Sigmoid colon (tissue), 7 donors: ENCODE data around the gene PPP2R5E. TPM values are rescaled to one million over a fixed set of nuclear protein-coding genes. Genes with fewer than 3 reads are reported as not detected.
A peak's percentile ranks its signal among the peaks of the same experiment; 100 is the strongest.

Experiments
- DNase-seq: peaks from one replicate; pipeline ENCODE4 v3.0.0-alpha.2; 2019
- H3K27ac ChIP-seq, 4 donors: fragments of 200-600 bp; sonication (generic); one replicate each; pipeline ENCODE4 v1.5.1; 2016 to 2019; ENCODE audit warnings: mild to moderate bottlenecking in 1 of 4
- H3K27me3 ChIP-seq, 3 donors: fragments of 200-600 bp; sonication (generic); one replicate each; pipeline ENCODE4 v1.5.1; 2019; ENCODE audit warnings: mild to moderate bottlenecking in 1 of 3
- H3K36me3 ChIP-seq, 4 donors: fragments of 200-600 bp; sonication (generic); one replicate each; pipeline ENCODE4 v1.5.1; 2016 to 2019
- H3K4me1 ChIP-seq, 4 donors: fragments of 200-600 bp; sonication (generic); one replicate each; pipeline ENCODE4 v1.5.1; 2017 to 2019
- H3K4me3 ChIP-seq, 4 donors: fragments of 200-600 bp; sonication (generic); one replicate each; pipeline ENCODE4 v1.5.1; 2017 to 2019; ENCODE audit warnings: mild to moderate bottlenecking in 2 of 4, moderate library complexity in 1 of 4
- H3K9me3 ChIP-seq, 4 donors: fragments of 200-600 bp in 3 of 4; sonication (generic) in 3 of 4; one replicate each; pipeline versions ENCODE4 v1.5.1 to v1.6.1; 2013 to 2019
- CTCF ChIP-seq, 4 experiments: fragments of 450-650 bp in 3 of 4; fragments of 200-600 bp in 1 of 4; IDR thresholded peaks; one replicate each; pipeline ENCODE4 v1.5.1; 2016 to 2019; ENCODE audit warnings: antibody characterized with exemption in 4 of 4, mild to moderate bottlenecking in 3 of 4, moderate library complexity in 2 of 4
- EP300 ChIP-seq, 4 donors: sonication (generic); formaldehyde crosslinking; IDR thresholded peaks; one replicate each; pipeline ENCODE4 v1.6.1; 2017; ENCODE audit warnings: antibody characterized with exemption in 4 of 4
- POLR2A ChIP-seq, 2 donors: fragments of 450-650 bp; IDR thresholded peaks; one replicate each; pipeline ENCODE4 v1.6.1; 2016; ENCODE audit warnings: antibody characterized with exemption in 2 of 2, mild to moderate bottlenecking in 2 of 2, moderate library complexity in 2 of 2
- POLR2AphosphoS5 ChIP-seq, 4 donors: sonication (generic); formaldehyde crosslinking; IDR thresholded peaks; one replicate each; pipeline ENCODE4 v1.6.1; 2017; ENCODE audit warnings: antibody characterized with exemption in 4 of 4
- WGBS, 2 donors: extraction: QIAGEN DNeasy Blood & Tissue Kit; methylation state at CpG; one replicate each; pipeline ENCODE4 v1.1.7; 2013; 5-methylcytosine and 5-hydroxymethylcytosine counted together
- intact Hi-C: fragments of 100-400 bp; cut with DNase I; formaldehyde crosslinking; loops from one replicate; pipeline ENCODE4 v1.15.1; 2023
- polyA plus RNA-seq, 3 donors: library from polyadenylated mRNA; stranded (reverse); fragments of 200-250 nt; gene quantifications; one replicate each; pipeline ENCODE4 v1.2.3, GENCODE V29; 2013
- total RNA-seq, 4 donors: library from RNA; depleted of rRNA; stranded (reverse); fragments of >200 nt; gene quantifications; one replicate each; pipeline ENCODE4 v1.1.0, GENCODE V29; 2016
- donor health status: healthy with polysubstance abuse.
- donor health status: Bipolar disorder and iron deficiency.
- donor health status: healthy.

PPP2R5E gene
- total and polyA plus RNA-seq, 7 donors, result 10.8 to 28.9 (median 23.7) TPM

- peaks cover 0 to 55% (median 43%) of the 10 kb centered on the region in 4 donors for H3K4me1 ChIP-seq
- no peak overlapping the region for H3K27ac ChIP-seq
- H3K36me3 ChIP-seq, result no peaks in the 10 kb centered on the region
- intact Hi-C loops, result loop anchor here (5.0 kb wide), 2 partner anchors 37 to 87 kb away; partner anchors contain the start of gene PPP2R5E
- H3K9me3 ChIP-seq, result no peaks in the 10 kb centered on the region
- H3K4me3 ChIP-seq, result no peak overlapping the region
- TF ChIP-seq CTCF (IDR thresholded peaks at IDR 0.05), result no peak
- TF ChIP-seq POLR2AphosphoS5 (IDR thresholded peaks at IDR 0.05), result no peak
- no peak for TF ChIP-seq EP300 (IDR thresholded peaks at IDR 0.05)
- TF ChIP-seq POLR2A (IDR thresholded peaks at IDR 0.05), result no peak
- DNase-seq, result no peak
- H3K27me3 ChIP-seq, result no peaks in the 10 kb centered on the region
- 82 to 92% methylated on average over 2 of the region's 2 CpGs for WGBS, 2 donors
Measured at GRCh38 chr14:63454863-63455622, 88.1 kb downstream of the PPP2R5E start.

DNA sequence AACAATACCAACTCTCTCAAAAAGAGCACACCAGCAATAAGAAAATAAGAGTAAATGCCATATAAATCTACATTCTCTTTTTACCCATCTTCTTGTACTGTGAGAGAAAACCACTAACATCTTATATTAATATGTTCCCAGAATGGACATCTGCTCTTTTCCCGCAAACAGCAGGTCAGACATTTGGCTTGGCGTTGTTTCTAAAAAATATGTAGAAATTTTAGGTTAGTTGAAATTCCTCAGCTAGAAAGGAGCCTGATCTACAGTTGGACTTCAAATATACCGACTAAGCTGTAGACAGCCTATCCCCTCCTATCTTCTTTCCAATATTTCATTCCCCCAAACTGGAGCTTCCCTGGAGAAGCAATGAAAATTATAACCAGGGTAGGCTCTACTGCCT lies 88.7 kb downstream of the PPP2R5E start:
- Histone ChIP-seq H3K9me3 (no peaks in the 10 kb centered on the region), H3K27me3 (no peaks in the 10 kb centered on the region), H3K4me3 (no peak overlapping the region), H3K27ac (no peak overlapping the region), H3K4me1 (peaks cover 0 to 53% (median 38%) of the 10 kb centered on the region in 4 donors), H3K36me3 (no peaks in the 10 kb centered on the region)
- 96 to 97% methylated on average over 3 of the region's 3 CpGs for WGBS, 2 donors
- intact Hi-C loops, result loop anchor here (5.0 kb wide), 2 partner anchors 38 to 88 kb away; partner anchors contain the start of gene PPP2R5E
- DNase-seq, result no peak
- TF ChIP-seq POLR2AphosphoS5 (IDR thresholded peaks at IDR 0.05), result no peak
- no peak for TF ChIP-seq CTCF (IDR thresholded peaks at IDR 0.05)
- no peak for TF ChIP-seq EP300 (IDR thresholded peaks at IDR 0.05)
- no peak for TF ChIP-seq POLR2A (IDR thresholded peaks at IDR 0.05)

DNA sequence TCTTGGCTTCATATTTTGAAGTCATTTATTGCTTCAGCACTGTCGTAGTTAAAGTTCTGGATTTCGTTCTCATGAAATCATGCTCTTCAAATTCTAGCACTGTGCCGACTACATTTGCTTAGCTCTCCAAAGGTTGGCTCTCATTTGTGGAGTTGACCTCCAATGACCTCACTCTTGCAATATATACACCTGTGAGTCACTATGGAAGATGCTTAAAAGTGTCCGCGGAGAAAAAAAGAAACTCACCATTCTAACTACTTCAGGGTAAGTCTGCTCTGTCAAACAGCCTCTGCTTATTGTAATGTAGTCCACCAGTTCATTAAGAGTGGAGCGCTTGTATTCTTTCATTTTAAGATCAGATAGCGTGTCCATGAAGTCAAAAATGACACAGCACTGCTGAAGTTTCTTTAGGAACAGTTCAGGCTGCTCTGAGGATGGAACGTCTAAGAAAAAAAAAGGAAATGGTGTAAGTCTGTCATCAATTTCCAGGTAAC lies 89.7 kb downstream of the PPP2R5E start:
- H3K4me1 ChIP-seq, result peaks cover 0 to 59% (median 38%) of the 10 kb centered on the region in 4 donors
- WGBS, 2 donors, result 90 to 95% methylated on average over 8 of the region's 8 CpGs
- H3K4me3 ChIP-seq, result no peak overlapping the region
- intact Hi-C loops, result loop anchor here (5.0 kb wide), 2 partner anchors 39 to 89 kb away; partner anchors contain the start of gene PPP2R5E
- H3K36me3 ChIP-seq, result no peaks in the 10 kb centered on the region
- peak overlapping the region; percentile 39 to 74 (median 68) for H3K27ac ChIP-seq
- no peaks in the 10 kb centered on the region for H3K9me3 ChIP-seq
- TF ChIP-seq POLR2A (IDR thresholded peaks at IDR 0.05) (no peak), EP300 (IDR thresholded peaks at IDR 0.05) (peak in 2 of 4 donors; percentile 33 to 71), CTCF (IDR thresholded peaks at IDR 0.05) (no peak), POLR2AphosphoS5 (IDR thresholded peaks at IDR 0.05) (peak; percentile 6 to 72 (median 68))
- no peaks in the 10 kb centered on the region for H3K27me3 ChIP-seq
- no peak for DNase-seq

GRCh38 chr14:63452796-63453195 lies 90.4 kb downstream of the PPP2R5E start:
- no peaks in the 10 kb centered on the region for H3K9me3 ChIP-seq
- no peaks in the 10 kb centered on the region for H3K27me3 ChIP-seq
- DNase-seq, result no peak
- H3K36me3 ChIP-seq, result no peaks in the 10 kb centered on the region
- peak overlapping the region; percentile 39 to 74 (median 68) for H3K27ac ChIP-seq
- WGBS, 2 donors, result 93 to 95% methylated on average over 3 of the region's 3 CpGs
- TF ChIP-seq CTCF (IDR thresholded peaks at IDR 0.05) (no peak), EP300 (IDR thresholded peaks at IDR 0.05) (no peak), POLR2AphosphoS5 (IDR thresholded peaks at IDR 0.05) (no peak), POLR2A (IDR thresholded peaks at IDR 0.05) (no peak)
- intact Hi-C loops, result loop anchor here (5.0 kb wide), 2 partner anchors 40 to 90 kb away; partner anchors contain the start of gene PPP2R5E
- peaks cover 0 to 57% (median 36%) of the 10 kb centered on the region in 4 donors for H3K4me1 ChIP-seq
- H3K4me3 ChIP-seq, result no peak overlapping the region
